SH-SY5Y (cell line): ENCODE measurements around the gene FBXO24.

ENCODE experiments used
- GATA2 ChIP-seq: IDR thresholded peaks from 2 replicates; pipeline ENCODE4 v1.6.1; 2011; ENCODE audit warnings: mild to moderate bottlenecking, low read depth, low read length
- GATA3 ChIP-seq: IDR thresholded peaks from 2 replicates; pipeline ENCODE4 v1.6.1; 2011; ENCODE audit warnings: low read depth, mild to moderate bottlenecking, low read length, moderate library complexity

DNA sequence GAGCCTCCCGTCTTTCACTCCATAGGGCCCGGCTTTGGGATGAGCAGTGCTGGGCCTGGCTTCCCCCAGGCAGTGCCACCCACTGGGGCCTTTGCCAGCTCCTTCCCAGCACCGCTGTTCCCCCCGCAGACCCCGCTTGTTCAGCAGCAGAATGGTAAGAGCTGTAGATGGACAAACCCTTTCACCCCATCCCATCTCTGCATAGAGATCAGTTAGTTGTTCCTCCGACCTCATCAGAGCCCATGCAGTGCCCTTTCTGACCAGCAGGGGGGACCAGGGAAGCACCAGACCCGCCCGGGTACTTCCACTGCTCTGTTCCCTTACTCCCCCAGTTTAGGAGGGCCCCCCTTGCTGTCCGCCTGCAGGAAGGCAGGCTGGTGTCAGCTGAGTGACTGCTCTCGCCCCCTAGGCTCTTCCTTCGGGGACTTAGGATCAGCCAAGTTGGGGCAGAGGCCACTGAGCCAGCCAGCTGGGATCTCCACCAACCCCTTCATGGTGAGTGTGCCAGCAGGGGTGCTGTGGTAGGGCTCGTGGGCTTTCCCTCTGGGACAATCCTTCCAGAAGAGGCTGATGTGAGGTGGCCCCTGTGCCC is 22.2 kb upstream of the FBXO24 start:
- no peak for TF ChIP-seq GATA3
- TF ChIP-seq GATA2, result no peak
